ENCODE data around the gene COL23A1.

- TF ChIP-seq POLR2A (IDR thresholded peaks at IDR 0.05; ENCODE audit: low read length) (no peak), GATA1 (IDR thresholded peaks at IDR 0.05; ENCODE audit: low read depth, low read length) (no peak)
Measured at GRCh38 chr5:178475422-178475821, 114.8 kb downstream of the COL23A1 start.
